OCI-LY1 (cell line): ENCODE data around the gene NACA.

ENCODE experiments used
- EZH2 ChIP-seq: fragments of 200-600 bp; sonication (generic), shearing (Covaris generic); IDR thresholded peaks from 2 replicates; pipeline ENCODE4 v1.8.0; 2017; ENCODE audit warnings: borderline replicate concordance, mixed run types, mild to moderate bottlenecking, antibody characterized with exemption, low read length, moderate library complexity, mixed read lengths
- TF ChIP-seq, protein P1 (sequence below): fragments of 200-600 bp; sonication (generic), shearing (Covaris generic); IDR thresholded peaks from 2 replicates; pipeline ENCODE4 v1.5.1; 2017; ENCODE audit warnings: mild to moderate bottlenecking, antibody characterized with exemption, low read length, moderate library complexity, mixed read lengths

DNA sequence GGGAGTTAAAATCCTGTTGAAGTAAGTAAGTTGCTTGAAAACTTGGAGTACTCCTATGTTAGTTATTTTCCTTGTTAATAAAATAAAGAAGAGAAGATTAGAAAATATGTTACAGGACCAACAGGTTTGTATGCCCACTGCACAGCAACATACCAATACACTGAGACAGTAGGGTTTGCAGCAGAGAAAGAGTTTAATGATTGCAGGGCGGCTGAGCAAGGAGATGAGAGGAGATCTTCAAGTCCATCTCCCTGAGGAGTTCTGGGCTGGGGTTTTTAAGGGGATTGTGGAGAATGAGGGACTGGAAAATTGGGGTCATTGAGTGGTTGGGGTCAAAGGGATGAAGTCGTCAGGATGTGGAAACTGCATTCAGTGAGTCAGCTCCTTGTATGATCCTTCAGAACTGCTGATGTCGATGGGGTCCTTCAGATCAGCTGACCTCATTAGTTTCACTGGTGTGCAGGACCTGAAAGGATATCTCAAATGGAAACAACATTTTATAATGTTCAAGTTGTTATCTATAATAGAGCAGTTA lies 33.7 kb upstream of the NACA start:
- TF ChIP-seq, protein P1, sequence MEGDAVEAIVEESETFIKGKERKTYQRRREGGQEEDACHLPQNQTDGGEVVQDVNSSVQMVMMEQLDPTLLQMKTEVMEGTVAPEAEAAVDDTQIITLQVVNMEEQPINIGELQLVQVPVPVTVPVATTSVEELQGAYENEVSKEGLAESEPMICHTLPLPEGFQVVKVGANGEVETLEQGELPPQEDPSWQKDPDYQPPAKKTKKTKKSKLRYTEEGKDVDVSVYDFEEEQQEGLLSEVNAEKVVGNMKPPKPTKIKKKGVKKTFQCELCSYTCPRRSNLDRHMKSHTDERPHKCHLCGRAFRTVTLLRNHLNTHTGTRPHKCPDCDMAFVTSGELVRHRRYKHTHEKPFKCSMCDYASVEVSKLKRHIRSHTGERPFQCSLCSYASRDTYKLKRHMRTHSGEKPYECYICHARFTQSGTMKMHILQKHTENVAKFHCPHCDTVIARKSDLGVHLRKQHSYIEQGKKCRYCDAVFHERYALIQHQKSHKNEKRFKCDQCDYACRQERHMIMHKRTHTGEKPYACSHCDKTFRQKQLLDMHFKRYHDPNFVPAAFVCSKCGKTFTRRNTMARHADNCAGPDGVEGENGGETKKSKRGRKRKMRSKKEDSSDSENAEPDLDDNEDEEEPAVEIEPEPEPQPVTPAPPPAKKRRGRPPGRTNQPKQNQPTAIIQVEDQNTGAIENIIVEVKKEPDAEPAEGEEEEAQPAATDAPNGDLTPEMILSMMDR, result no peak
- TF ChIP-seq EZH2, result no peak
